Effector memory CD4-positive, alpha-beta T cell (primary cell): ENCODE data around the gene CNGB1.

Source experiments
- DNase-seq, 3 donors: peaks; one replicate each; pipeline ENCODE4 v3.0.0-alpha.2; 2020
- H3K27ac ChIP-seq: 2 replicates; pipeline ENCODE4 v1.7.0; 2013; ENCODE audit warnings: mild to moderate bottlenecking, low read length, moderate library complexity; ENCODE audit not compliant: insufficient read depth, poor library complexity, severe bottlenecking
- H3K27me3 ChIP-seq: replicated peaks from 2 replicates; pipeline ENCODE4 v1.7.0; 2013; ENCODE audit warnings: mild to moderate bottlenecking, low read length; ENCODE audit not compliant: insufficient read depth, control insufficient read depth, poor library complexity, severe bottlenecking
- H3K36me3 ChIP-seq: 2 replicates; pipeline ENCODE4 v1.7.0; 2013; ENCODE audit warnings: mild to moderate bottlenecking, low read length, moderate library complexity; ENCODE audit not compliant: control insufficient read depth, insufficient read depth
- H3K4me1 ChIP-seq: 2 replicates; pipeline ENCODE4 v1.7.0; 2013; ENCODE audit warnings: low read length, mild to moderate bottlenecking; ENCODE audit not compliant: control insufficient read depth, insufficient read depth, poor library complexity, severe bottlenecking
- H3K4me3 ChIP-seq: 2 replicates; pipeline ENCODE4 v1.7.0; 2013; ENCODE audit warnings: low read length, low read depth, mild to moderate bottlenecking; ENCODE audit not compliant: insufficient read depth, poor library complexity, severe bottlenecking
- H3K9me3 ChIP-seq: 2 replicates; pipeline ENCODE4 v1.7.0; 2013; ENCODE audit warnings: mild to moderate bottlenecking, low read length, moderate library complexity; ENCODE audit not compliant: control insufficient read depth

The CNGB1 gene

DNA sequence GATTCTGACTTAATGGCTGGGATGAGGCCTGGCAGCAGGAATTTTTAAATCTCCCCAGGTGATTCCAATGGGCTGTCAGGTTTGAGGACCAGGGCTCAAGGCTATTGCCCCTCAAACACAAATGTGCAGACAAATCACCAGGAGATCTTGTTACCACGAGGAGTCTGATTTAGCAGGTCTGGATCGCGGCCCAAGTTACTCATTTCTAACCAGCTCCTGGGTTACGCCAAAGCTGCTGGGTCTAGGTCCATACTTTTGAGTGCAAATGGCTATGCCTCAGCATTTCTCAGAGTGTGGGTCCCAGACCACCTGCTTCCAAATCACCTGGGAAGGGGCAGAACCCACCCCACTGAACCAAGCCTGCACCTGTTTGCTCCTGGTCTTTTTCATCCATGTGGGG is 33.1 kb downstream of the CNGB1 start:
- DNase-seq, result no peak
- Histone ChIP-seq H3K4me1 (no peaks in the 10 kb centered on the region), H3K36me3 (no peaks in the 10 kb centered on the region)

DNA sequence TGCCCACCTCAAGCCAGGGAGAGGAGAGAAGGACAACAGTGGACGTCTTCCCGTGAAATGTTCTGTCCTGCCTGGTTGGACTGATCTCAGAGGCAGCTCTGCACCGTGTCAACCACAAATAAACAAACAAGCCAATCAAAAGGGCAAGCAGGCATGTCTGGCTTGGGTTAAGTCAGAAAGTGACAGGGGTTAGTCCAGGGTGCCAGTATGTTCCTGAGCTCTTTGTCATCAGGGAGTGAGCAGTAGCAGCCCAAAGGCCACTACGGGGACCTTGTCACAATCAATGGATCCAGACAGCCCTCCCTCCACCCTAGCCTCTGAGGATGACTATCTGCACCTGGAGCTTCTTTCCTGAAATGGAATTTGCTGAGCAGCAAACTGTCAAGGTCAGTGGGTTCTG is 35.0 kb downstream of the CNGB1 start:
- H3K9me3 ChIP-seq, result no peaks in the 10 kb centered on the region
- H3K27me3 ChIP-seq, result no peaks in the 10 kb centered on the region
- no peak for DNase-seq
- no peaks in the 10 kb centered on the region for H3K4me1 ChIP-seq
- H3K36me3 ChIP-seq, result no peaks in the 10 kb centered on the region
- H3K4me3 ChIP-seq, result no peak overlapping the region
- no peak overlapping the region for H3K27ac ChIP-seq

More for the DNA sequence above, 33.1 kb downstream of the CNGB1 start:
- no peaks in the 10 kb centered on the region for H3K27me3 ChIP-seq
- no peak overlapping the region for H3K27ac ChIP-seq
- H3K4me3 ChIP-seq, result no peak overlapping the region
- H3K9me3 ChIP-seq, result no peaks in the 10 kb centered on the region

DNA sequence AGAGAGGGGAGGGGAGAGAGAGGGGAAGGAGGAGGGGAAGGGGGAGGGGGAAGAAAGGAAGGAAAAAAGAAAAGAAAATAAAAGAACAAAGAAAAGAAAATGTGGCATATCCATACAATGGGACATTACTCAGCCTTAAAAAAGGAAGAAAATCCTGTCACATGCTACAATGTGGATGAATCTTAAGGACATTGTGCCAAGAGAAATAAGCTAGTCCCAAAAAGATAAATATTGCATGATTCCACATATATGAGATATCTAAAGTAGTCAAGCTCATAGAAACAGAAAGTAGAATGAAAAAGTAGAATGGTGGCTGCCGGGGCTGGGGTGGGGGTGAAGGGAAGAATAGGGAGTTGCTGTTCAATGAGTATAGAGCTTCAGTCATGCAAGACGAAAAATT is 40.4 kb downstream of the CNGB1 start:
- Histone ChIP-seq H3K27me3 (no peaks in the 10 kb centered on the region), H3K9me3 (no peaks in the 10 kb centered on the region), H3K27ac (no peak overlapping the region), H3K36me3 (no peaks in the 10 kb centered on the region), H3K4me1 (no peaks in the 10 kb centered on the region), H3K4me3 (no peak overlapping the region)
- DNase-seq, result no peak

DNA sequence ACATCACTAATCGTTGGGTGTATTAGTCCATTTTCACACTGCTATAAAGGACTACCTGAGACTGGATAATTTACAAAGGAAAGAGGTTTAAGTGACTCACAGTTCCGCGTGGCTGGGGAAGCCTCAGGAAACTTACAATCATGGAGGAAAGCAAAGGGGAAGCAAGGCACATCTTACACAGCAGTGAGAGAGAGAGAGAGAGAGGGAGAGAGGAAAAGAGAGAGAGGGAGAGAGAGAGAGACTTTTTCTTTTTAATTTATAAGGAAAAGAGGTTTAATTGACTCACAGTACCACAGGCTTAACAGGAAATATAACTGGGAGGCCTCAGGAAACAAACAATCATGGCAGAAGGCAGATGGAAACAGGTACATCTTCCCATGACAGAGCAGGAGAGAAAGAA is 41.7 kb downstream of the CNGB1 start:
- Histone ChIP-seq H3K4me1 (no peaks in the 10 kb centered on the region), H3K4me3 (no peak overlapping the region), H3K27ac (no peak overlapping the region), H3K27me3 (no peaks in the 10 kb centered on the region), H3K36me3 (no peaks in the 10 kb centered on the region), H3K9me3 (no peaks in the 10 kb centered on the region)
- no peak for DNase-seq

DNA sequence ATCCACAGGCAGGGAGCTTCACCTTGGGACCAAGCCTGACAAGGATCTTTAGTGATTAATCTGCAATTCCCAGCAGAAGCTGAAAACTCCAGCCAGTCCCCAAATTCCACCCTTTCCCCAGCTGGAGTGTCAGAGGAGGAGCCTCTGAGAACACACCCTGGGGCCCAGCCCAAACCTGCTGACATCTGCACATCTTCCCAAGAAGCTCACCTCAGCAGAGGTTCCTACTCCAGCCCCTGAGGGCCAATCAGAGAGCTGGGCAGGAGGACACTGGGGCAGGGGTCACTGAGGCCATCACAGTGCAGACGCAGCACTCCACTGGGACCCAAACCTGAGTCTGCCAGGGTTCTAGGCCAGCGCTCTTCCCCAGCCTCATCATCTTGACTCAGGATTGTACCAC is 44.9 kb downstream of the CNGB1 start:
- H3K9me3 ChIP-seq, result no peaks in the 10 kb centered on the region
- H3K4me3 ChIP-seq, result no peak overlapping the region
- no peaks in the 10 kb centered on the region for H3K27me3 ChIP-seq
- no peak for DNase-seq
- H3K4me1 ChIP-seq, result no peaks in the 10 kb centered on the region
- H3K36me3 ChIP-seq, result no peaks in the 10 kb centered on the region
- no peak overlapping the region for H3K27ac ChIP-seq

DNA sequence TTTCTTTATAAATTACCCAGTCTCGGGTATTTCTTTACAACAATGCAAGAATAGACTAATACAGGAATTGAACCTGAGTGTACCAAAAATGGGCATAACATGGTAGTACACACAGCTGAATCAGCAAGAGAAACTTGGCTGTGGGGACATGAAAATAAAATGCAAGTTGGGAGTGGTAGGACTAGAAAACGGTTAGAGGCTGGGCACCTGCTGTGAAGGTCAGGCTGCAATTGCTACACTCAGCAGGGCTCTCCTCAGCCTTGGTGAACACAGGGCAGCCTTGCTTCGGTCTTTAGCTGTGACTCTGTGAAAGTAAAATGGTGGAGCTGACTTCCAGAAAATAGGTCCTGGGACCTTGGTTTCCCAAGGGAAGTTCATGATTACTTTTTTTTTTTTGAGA is 45.6 kb downstream of the CNGB1 start:
- Histone ChIP-seq H3K27ac (no peak overlapping the region), H3K9me3 (no peaks in the 10 kb centered on the region), H3K4me1 (no peaks in the 10 kb centered on the region), H3K27me3 (no peaks in the 10 kb centered on the region), H3K36me3 (no peaks in the 10 kb centered on the region), H3K4me3 (no peak overlapping the region)
- no peak for DNase-seq

DNA sequence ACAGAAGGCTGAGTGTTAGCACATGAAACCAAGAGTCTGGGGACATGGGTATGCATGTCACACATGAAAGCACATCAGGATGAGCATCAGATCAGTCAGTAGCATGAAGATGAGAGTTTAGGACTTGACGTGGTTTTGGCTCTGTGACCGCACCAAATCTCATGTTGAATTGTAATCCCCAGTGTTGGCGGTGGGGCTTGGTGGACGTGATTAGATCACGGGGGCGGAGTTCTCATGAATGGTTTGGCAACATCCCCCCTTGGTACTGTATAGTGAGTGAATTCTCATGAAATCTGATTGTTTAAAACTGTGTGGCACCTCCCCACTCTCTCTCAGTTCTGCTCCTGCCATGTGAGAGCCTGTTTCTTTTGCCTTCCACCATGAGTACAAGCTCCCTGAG is 46.4 kb downstream of the CNGB1 start:
- Histone ChIP-seq H3K27ac (no peak overlapping the region), H3K27me3 (no peaks in the 10 kb centered on the region), H3K4me3 (no peak overlapping the region), H3K4me1 (no peaks in the 10 kb centered on the region), H3K36me3 (no peaks in the 10 kb centered on the region), H3K9me3 (no peaks in the 10 kb centered on the region)
- no peak for DNase-seq

DNA sequence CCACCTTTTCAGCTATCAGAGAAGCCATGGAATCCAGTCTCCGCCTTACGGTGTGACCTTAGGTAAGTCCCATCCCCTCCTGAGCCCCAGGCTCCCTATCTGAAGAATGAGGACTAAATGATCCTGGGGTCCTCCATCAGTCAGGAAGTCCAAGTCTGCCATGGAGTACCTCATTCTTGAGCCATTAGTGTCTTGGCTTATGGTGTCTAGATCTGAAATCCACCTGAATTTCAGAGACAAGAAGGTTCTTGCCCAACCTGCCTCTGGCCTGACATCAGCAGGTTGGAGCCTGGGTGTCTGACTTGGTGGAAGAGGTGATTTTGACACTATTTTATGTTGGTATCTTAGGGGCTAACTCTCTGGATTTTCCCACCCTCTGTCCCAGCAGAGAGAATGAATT is 47.1 kb downstream of the CNGB1 start:
- H3K4me3 ChIP-seq, result no peak overlapping the region
- H3K27me3 ChIP-seq, result no peaks in the 10 kb centered on the region
- DNase-seq, result no peak
- no peaks in the 10 kb centered on the region for H3K4me1 ChIP-seq
- H3K36me3 ChIP-seq, result no peaks in the 10 kb centered on the region
- no peak overlapping the region for H3K27ac ChIP-seq
- H3K9me3 ChIP-seq, result no peaks in the 10 kb centered on the region

DNA sequence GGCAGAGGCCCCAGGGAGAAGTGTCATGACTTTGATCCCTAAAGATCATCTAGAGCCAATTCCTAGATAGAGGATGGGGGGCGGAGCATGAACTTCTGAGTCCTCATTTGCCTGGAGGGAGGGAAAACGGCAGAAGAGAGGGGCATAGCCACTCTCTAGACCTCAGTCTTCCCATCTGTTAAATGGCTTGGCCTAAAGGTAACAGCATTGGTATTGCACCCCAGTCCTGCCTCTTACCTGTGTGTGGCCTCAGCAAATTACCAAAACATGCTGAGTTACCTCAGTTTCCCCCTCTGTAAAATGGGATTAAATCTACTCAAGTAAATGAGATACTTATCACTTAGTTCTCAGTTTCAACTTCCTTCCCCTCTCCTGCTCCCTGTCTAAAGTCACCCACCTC is 47.5 kb downstream of the CNGB1 start:
- H3K4me1 ChIP-seq, result no peaks in the 10 kb centered on the region
- no peaks in the 10 kb centered on the region for H3K27me3 ChIP-seq
- no peak overlapping the region for H3K27ac ChIP-seq
- no peak for DNase-seq
- no peak overlapping the region for H3K4me3 ChIP-seq
- no peaks in the 10 kb centered on the region for H3K36me3 ChIP-seq
- H3K9me3 ChIP-seq, result no peaks in the 10 kb centered on the region

DNA sequence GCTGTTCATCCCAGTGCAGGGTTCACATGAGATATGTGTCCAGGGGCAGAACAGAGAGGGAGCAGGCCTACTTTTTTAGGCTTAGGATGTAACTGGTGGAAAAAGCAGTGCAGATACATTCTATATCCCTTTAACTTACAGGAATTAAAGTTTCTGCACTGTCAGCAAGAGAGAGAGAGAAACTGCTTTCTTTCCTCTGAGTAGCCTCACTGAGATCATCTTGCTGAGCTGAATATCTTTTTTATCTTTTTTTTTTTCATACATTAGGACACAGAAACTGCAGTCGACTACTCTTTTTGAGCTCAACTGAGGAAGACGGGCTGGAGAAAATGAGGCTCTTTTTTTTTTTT is 50.1 kb downstream of the CNGB1 start:
- H3K27me3 ChIP-seq, result no peaks in the 10 kb centered on the region
- no peak overlapping the region for H3K4me3 ChIP-seq
- no peaks in the 10 kb centered on the region for H3K36me3 ChIP-seq
- H3K27ac ChIP-seq, result no peak overlapping the region
- no peaks in the 10 kb centered on the region for H3K4me1 ChIP-seq
- H3K9me3 ChIP-seq, result no peaks in the 10 kb centered on the region
- DNase-seq, result no peak
